ENCODE data around the gene DUOXA2.
"Not testable (repeated sequence)": the region's sequence is repeated elsewhere in the genome, so short reads cannot be mapped to it uniquely, and the experiment has no call there.

Gene DUOXA2

DNA sequence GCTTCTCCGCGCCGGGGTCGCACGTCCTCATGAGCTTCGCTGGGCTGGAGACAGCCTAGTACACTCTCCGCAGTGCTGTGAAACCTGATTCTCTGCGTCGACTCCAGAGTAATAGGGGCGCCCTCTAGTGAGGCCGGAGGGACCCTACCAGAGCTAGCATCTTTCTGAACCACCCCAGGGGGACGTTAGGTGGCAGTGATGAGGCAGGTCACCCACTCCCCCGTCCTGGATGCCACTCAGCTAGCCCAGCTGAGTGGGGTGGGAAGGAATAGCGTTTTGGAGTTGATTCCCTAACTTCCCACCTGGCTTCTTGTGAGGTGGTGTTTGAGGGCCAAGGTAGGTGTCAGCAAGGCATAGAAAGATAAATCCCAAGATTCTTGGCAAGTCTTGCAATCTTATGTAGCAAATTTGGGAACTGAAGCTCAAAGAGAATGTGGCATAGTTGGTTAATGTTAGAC lies 4.0 kb downstream of the DUOXA2 start:
- DNase-seq, result peak; percentile 85

- no peak for DNase-seq
These were observed 4.9 kb downstream of the DUOXA2 start for GRCh38 chr15:45118996-45119395.

- no peak for DNase-seq
These were observed 6.2 kb downstream of the DUOXA2 start for GRCh38 chr15:45120081-45120972.

DNA sequence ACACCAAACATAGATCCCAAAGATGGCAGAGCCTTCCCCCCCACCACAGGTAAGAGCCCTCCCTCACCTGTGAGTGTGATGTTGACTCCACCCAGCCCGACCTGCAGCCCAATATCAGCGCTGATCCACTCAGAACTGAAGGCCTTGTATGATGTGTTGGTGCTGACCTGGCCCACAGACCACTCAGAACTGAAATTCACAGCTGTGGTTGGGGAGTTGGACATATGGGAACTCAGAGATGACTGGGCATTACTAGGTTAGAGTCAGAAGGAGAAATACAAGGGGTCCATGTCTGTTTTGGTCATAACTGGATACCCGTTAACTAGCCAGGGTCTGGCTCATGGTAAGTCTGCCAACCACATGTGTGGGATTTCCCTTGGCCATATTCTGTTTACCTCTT lies 6.9 kb downstream of the DUOXA2 start:
- no peak for DNase-seq

DNA sequence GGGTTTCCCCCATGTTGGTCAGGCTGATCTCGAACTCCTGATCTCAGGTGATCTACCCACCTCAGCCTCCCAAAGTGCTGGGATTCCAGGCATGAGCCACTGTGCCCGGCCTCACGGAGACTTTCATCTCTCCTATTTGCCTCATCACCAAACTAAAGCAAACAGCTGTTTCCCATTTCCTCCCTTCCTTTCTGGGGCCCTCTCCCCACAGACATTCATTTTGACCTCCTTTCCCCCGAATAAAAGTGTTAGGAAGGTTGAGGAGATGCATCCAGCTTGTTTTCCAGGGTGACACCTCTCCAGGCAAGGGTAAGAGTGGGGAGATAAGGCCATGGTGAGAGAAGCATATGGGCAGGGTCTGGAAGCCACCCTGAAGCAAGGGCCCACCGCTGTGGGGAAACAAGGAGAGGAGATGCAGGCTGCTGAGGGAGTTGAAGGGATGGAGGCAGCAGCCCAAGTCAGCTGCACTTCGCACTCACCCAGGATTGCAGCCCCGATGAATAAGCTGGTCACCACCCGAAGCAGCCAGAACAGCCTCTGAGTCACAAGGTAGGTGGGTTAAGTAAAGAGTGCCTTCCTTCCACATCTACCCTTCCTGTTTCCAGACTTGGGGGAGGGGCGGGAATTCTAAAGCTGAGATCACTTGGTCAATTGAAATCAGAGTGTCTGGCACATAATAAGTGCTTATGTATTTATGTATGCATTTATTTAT lies 7.7 kb downstream of the DUOXA2 start:
- DNase-seq, result no peak

- no peak for DNase-seq
These were observed 8.6 kb downstream of the DUOXA2 start for GRCh38 chr15:45122719-45123118.

DNA sequence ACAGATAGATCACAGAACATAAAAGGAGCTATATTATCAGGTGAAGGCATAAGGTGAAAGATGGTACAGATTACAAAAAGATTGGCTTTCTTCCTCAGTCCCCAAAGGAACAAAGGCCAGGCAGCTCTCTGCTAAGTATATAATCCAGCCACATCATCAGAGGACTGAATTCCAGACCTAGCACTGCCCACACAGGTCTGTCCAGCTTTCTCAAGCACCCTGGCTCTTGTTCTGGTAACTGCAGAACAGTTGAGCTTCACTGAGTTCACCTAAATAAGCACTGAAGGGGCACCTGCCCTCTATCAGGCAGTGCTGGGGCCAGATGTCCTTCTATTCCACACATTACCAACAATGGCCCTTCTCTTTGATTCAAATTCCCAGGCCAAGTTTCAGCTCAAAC lies 9.3 kb downstream of the DUOXA2 start:
- no peak for DNase-seq

DNA sequence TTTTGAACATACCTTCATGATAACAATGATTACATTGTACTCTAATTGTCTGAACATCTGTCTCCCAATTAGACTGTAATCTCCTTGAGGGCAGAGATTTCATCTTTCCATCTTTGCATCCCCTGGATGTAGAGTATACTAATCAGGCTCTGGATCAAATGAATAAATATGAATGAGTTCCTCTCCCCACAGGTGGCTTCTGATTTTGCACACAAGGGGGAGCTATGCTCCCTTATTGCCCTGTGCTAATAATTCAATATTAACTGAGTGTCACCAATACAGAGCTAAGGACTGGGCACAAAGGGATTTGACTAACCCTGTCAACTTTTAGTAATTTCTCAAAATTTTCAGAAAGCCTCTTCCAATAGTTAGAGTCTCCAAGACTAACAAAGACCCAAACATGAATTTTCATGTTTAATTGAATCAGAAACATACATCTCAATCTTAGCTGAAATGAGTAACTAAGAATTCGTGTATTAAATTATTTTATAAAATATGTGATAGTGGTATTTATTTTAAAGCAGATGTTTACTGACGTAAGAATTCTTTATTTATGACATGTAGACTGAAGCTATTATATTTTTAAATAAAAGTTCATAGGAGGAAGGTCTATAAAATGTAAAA lies 12.5 kb downstream of the DUOXA2 start:
- DNase-seq, result no peak

DNA sequence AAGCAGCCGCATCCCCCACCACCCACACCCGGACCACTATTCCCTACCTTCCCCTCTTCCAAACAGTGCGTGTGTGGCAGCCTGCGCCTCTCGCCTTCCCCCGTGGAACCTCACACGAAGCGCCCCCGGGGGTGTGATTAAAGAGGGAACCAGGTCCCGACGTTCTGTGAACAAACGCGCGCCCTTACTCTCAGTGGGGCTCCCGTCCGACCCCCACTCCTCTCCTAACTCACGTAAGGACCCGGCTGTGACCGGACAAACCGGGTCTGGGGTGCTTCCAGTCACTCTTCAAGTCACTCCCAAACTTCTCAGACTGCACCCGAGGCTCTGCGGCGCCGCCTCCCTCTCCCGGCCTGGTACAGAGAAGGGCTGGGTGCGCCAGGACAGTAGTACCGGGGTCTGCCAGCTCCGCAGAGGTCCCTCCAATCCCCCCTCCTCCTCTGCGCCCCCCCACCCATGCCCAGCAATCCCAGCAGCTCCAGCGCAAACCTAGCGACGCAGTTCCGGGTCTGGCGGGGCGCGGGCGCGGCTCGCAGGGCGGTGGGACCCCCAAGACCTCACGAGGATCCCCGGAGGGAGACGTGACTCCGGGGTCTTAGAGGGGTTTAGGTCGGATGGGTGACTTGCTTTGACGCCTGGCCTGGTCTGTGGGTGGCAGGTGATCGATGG lies 15.0 kb downstream of the DUOXA2 start:
- no peak for DNase-seq

DNA sequence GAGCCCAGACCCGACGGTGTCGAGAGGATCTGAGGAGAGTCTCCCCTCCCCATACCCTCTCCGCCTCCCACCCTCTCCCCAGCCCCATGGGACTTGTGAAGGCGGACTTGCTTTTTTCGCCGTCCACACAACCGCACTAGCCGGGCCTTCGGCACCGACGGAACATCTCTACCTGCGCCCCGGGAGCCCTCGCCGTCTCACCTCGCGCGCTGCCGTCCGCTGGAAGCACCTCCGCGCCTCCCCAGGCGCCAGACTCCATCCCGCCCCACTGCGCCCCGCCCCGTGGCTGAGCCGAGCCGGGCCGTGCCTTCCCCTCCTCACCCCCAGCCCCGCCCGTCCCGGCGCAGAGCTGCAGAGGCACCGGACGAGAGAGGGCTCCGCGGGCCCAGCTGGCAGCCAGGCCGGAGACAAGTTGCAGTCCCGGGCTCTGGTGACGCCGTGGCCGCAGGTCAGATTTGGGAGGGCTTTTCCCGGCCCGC lies 15.6 kb downstream of the DUOXA2 start, which contains the start of the genes DUOX1 and DUOXA1:
DUOX1 (plus strand) TSS at position 344 of the 479 bp plus-strand sequence. CDS start 1,973 bp downstream, outside the sequence.
DUOXA1 (minus strand) TSS at position 229 of the 479 bp plus-strand sequence. CDS start 6,865 bp downstream, outside the sequence.
- DNase-seq, result no peak

DNA sequence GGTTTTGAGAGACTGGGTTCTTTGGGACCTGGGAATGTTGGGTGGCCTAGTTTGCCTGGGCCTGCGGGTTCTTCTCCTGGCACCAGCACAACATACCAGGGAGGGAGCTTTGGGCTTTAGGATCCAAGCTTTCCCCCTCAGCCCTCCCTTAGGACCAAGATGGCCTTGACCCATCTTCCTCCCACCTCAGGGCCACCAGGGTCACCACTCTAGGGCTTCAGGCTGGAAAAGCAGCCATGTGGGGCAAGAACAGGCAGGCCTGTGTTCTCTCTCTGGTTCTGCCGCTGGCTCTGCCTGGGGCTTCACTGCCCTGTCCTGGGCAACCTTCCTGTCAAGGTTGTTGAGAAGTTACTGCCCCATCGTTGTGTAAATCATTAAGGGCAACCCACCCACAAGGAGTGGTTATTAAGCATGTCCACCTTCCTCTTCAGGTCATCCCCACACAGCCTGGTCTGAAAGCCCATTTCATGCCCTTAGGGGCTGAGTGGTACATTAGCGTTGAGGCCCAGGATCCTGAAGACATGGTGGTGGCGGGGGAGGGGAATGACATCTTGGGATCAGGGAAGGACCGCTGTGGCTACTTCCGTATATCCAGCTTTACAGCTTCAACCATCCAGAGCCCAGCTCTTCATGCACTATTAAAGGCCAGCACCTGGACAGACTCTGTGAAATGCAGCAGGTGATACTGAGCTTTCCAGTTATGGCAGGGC lies 16.3 kb downstream of the DUOXA2 start:
- no peak for DNase-seq

DNA sequence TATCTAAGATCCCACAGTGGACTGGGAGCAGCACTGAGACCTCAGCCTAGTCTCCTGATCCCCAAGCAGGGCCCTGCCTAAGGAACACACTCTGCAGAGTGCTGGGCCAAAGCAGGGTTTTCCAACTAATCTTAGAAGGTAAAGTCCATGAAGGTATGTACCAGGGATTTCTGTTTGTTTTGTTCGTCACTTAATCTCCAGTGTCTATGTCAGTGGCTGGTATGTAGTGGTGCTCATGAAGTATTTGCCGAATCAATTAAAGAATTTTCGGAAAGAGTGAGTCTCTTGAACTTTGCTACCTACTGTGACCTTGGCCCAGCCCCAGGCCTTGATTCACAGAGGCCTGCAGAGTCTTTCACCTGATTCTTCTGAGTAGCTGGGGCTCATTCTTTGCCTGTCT lies 17.4 kb downstream of the DUOXA2 start:
- no peak for DNase-seq

GRCh38 chr15:45132844-45133560 lies 18.9 kb downstream of the DUOXA2 start:
- DNase-seq, result no peak

- no peak for DNase-seq
These were observed 19.4 kb downstream of the DUOXA2 start for GRCh38 chr15:45133561-45133920.

DNA sequence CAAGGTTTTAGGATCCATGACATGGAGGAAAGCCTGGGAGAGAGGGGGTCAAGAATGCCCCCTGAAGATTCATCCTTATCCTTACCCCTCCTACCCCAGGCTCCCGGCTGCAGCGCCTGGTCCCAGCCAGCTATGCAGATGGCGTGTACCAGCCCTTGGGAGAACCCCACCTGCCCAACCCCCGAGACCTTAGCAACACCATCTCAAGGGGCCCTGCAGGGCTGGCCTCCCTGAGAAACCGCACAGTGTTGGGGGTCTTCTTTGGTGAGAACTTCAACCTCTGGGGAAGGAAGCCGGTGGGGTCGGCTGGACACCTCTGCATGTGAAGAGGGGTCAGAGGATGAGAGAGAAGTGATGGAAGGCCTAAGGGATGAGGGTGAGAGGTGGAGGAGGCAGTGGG lies 19.9 kb downstream of the DUOXA2 start:
- no peak for DNase-seq

- DNase-seq, result no peak
These were observed 20.8 kb downstream of the DUOXA2 start for GRCh38 chr15:45134682-45135604.

DNA sequence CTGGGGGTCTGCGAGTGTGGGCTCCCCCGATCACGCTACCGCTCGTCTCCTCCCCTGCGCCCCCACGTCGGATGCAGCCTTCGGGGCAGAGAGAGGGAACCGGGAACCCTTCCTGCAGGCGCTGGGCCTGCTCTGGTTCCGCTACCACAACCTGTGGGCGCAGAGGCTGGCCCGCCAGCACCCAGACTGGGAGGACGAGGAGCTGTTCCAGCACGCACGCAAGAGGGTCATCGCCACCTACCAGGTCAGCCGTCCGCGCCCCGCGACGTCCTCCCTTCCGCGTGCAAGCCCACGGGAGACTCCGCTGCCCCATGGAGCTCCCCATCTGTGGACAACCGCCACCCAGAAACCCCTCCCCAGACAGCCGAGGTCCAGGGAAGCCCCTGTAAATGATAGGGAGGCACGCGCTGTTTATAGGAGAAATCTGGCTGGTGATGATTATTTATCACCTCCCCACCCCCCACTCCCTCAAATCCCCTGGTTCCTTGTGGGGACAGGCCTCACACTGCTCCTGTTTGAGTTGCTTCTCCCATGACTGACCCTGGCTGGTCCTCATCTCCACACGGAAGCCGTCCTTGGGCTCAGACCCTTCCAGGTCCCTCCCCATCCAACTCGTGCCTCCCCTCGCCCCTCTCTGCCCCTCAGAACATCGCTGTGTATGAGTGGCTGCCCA lies 21.7 kb downstream of the DUOXA2 start:
- DNase-seq, result not testable (repeated sequence)

GRCh38 chr15:45136378-45136764 lies 22.2 kb downstream of the DUOXA2 start:
- no peak for DNase-seq

DNA sequence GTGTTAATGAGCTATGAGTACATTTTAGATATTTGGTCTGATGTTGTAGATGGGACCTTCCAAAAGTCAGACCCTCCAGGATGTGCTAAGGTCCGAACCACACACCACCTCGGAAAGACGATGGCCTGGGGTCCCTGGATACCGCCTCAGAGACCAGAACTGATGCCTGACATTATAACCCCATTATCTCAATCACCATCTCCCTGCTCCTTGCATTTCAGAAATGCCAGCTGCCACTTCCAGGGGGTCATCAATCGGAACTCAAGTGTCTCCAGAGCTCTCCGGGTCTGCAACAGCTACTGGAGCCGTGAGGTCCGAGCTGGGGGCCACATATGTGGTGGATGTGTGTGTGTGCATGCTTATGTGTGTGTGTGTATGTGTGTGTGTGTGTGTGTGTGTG lies 23.6 kb downstream of the DUOXA2 start:
- no peak for DNase-seq
